Rectal smooth muscle tissue (tissue), 1 donor: Measurements from ENCODE around the gene CLMP.
"Not testable (repeated sequence)": the region's sequence is repeated elsewhere in the genome, so short reads cannot be mapped to it uniquely, and the experiment has no call there.

Experiments
- H3K27ac ChIP-seq: one replicate; pipeline ENCODE4 v1.7.0; 2013; ENCODE audit warnings: low read depth, low read length, inconsistent platforms
- H3K27me3 ChIP-seq: one replicate; pipeline ENCODE4 v1.7.0; 2013; ENCODE audit warnings: low read length; ENCODE audit not compliant: control insufficient read depth, insufficient read depth
- H3K36me3 ChIP-seq: one replicate; pipeline ENCODE4 v1.7.0; 2013; ENCODE audit warnings: low read length; ENCODE audit not compliant: control insufficient read depth, insufficient read depth
- H3K4me1 ChIP-seq: one replicate; pipeline ENCODE4 v1.7.0; 2013; ENCODE audit warnings: low read length; ENCODE audit not compliant: control insufficient read depth, insufficient read depth
- H3K4me3 ChIP-seq: one replicate; pipeline ENCODE4 v1.7.0; 2013; ENCODE audit warnings: low read length
- H3K9ac ChIP-seq: one replicate; pipeline ENCODE4 v1.7.0; 2013; ENCODE audit warnings: low read length

Gene CLMP

GRCh38 chr11:123169821-123170220 lies 25.2 kb downstream of the CLMP start:
- Histone ChIP-seq H3K36me3 (no peaks in the 10 kb centered on the region), H3K4me3 (no peak overlapping the region), H3K9ac (no peak overlapping the region), H3K4me1 (peaks cover 39% of the 10 kb centered on the region), H3K27ac (no peak overlapping the region), H3K27me3 (no peaks in the 10 kb centered on the region)

- no peaks in the 10 kb centered on the region for H3K27me3 ChIP-seq
- peaks cover 34% of the 10 kb centered on the region for H3K4me1 ChIP-seq
- no peak overlapping the region for H3K9ac ChIP-seq
- H3K4me3 ChIP-seq = no peak overlapping the region
- H3K27ac ChIP-seq = no peak overlapping the region
- no peaks in the 10 kb centered on the region for H3K36me3 ChIP-seq
Observed at GRCh38 chr11:123168955-123169484, 26.0 kb downstream of the CLMP start.

- Histone ChIP-seq H3K27ac (peak overlapping the region; percentile 6), H3K27me3 (no peaks in the 10 kb centered on the region), H3K4me1 (peaks cover 34% of the 10 kb centered on the region), H3K36me3 (no peaks in the 10 kb centered on the region), H3K4me3 (no peak overlapping the region), H3K9ac (no peak overlapping the region)
Observed at GRCh38 chr11:123168241-123168640, 26.8 kb downstream of the CLMP start.

- H3K9ac ChIP-seq = no peak overlapping the region
- no peaks in the 10 kb centered on the region for H3K27me3 ChIP-seq
- H3K27ac ChIP-seq = peak overlapping the region; percentile 67
- H3K36me3 ChIP-seq = no peaks in the 10 kb centered on the region
- H3K4me1 ChIP-seq = peaks cover 34% of the 10 kb centered on the region
- H3K4me3 ChIP-seq = no peak overlapping the region
Observed at GRCh38 chr11:123166071-123166559, 28.9 kb downstream of the CLMP start.

GRCh38 chr11:123164732-123165450 lies 30.2 kb downstream of the CLMP start:
- peaks cover 37% of the 10 kb centered on the region for H3K4me1 ChIP-seq
- peak overlapping the region; percentile 8 for H3K27ac ChIP-seq
- H3K9ac ChIP-seq = no peak overlapping the region
- H3K4me3 ChIP-seq = no peak overlapping the region
- no peaks in the 10 kb centered on the region for H3K36me3 ChIP-seq
- H3K27me3 ChIP-seq = no peaks in the 10 kb centered on the region

- H3K36me3 ChIP-seq = no peaks in the 10 kb centered on the region
- no peak overlapping the region for H3K4me3 ChIP-seq
- H3K9ac ChIP-seq = no peak overlapping the region
- H3K27ac ChIP-seq = no peak overlapping the region
- no peaks in the 10 kb centered on the region for H3K27me3 ChIP-seq
- H3K4me1 ChIP-seq = peaks cover 32% of the 10 kb centered on the region
Observed at GRCh38 chr11:123163621-123164020, 31.4 kb downstream of the CLMP start.

GRCh38 chr11:123161376-123162030 lies 33.5 kb downstream of the CLMP start:
- Histone ChIP-seq H3K27ac (no peak overlapping the region), H3K4me3 (no peak overlapping the region), H3K36me3 (no peaks in the 10 kb centered on the region), H3K4me1 (peaks cover 23% of the 10 kb centered on the region), H3K9ac (no peak overlapping the region), H3K27me3 (no peaks in the 10 kb centered on the region)

- no peak overlapping the region for H3K4me3 ChIP-seq
Observed at GRCh38 chr11:123159183-123159857, 35.7 kb downstream of the CLMP start.

GRCh38 chr11:123158033-123159003 lies 36.7 kb downstream of the CLMP start:
- no peaks in the 10 kb centered on the region for H3K36me3 ChIP-seq
- peaks cover 7% of the 10 kb centered on the region for H3K4me1 ChIP-seq
- H3K27ac ChIP-seq = no peak overlapping the region
- no peak overlapping the region for H3K9ac ChIP-seq
- H3K4me3 ChIP-seq = no peak overlapping the region
- no peaks in the 10 kb centered on the region for H3K27me3 ChIP-seq

More at GRCh38 chr11:123159183-123159857, 35.7 kb downstream of the CLMP start:
- Histone ChIP-seq H3K9ac (no peak overlapping the region), H3K4me1 (peaks cover 7% of the 10 kb centered on the region), H3K36me3 (no peaks in the 10 kb centered on the region), H3K27ac (no peak overlapping the region), H3K27me3 (no peaks in the 10 kb centered on the region)

GRCh38 chr11:123152951-123153350 lies 42.1 kb downstream of the CLMP start:
- no peak overlapping the region for H3K27ac ChIP-seq
- no peak overlapping the region for H3K4me3 ChIP-seq
- no peak overlapping the region for H3K9ac ChIP-seq
- peaks cover 5% of the 10 kb centered on the region for H3K4me1 ChIP-seq
- no peaks in the 10 kb centered on the region for H3K27me3 ChIP-seq
- no peaks in the 10 kb centered on the region for H3K36me3 ChIP-seq

GRCh38 chr11:123152346-123152745 lies 42.7 kb downstream of the CLMP start:
- H3K4me1 ChIP-seq, H3K4me3 ChIP-seq, H3K36me3 ChIP-seq, H3K9ac ChIP-seq, H3K27me3 ChIP-seq, H3K27ac ChIP-seq: not testable (repeated sequence)
